GM20431 (cell line): ENCODE data around the gene ARRDC1.
"Not testable (repeated sequence)": the region's sequence is repeated elsewhere in the genome, so short reads cannot be mapped to it uniquely, and the experiment has no call there.

Experiments
- in situ Hi-C: fragments of 300-500 bp; cut with MseI, MboI; formaldehyde crosslinking; loops from one replicate; pipeline ENCODE4 v1.15.0; 2020; ENCODE audit warnings: low sequenced_read_pairs; ENCODE audit not compliant: unreplicated experiment

ARRDC1 gene

GRCh38 chr9:137605121-137606004 lies at the start of gene ARRDC1:
TSS of gene ARRDC1 (plus strand) at chr9:137605686. CDS start at chr9:137605718, 32 bp downstream.
- in situ Hi-C loops, result no loop called here

GRCh38 chr9:137556069-137556838 lies 49.2 kb upstream of the ARRDC1 start:
- in situ Hi-C loops, result no loop called here

GRCh38 chr9:137558127-137558526 lies 47.4 kb upstream of the ARRDC1 start:
- in situ Hi-C loops, result no loop called here

- in situ Hi-C loops, result no loop called here
These were observed 41.4 kb upstream of the ARRDC1 start for GRCh38 chr9:137564134-137564533.

GRCh38 chr9:137564817-137565411 lies 40.6 kb upstream of the ARRDC1 start:
- in situ Hi-C loops, result no loop called here

- in situ Hi-C loops, result not testable (repeated sequence)
These were observed 37.0 kb upstream of the ARRDC1 start for GRCh38 chr9:137568445-137568844.

- in situ Hi-C loops, result no loop called here
These were observed 35.8 kb upstream of the ARRDC1 start for GRCh38 chr9:137569609-137570203.

GRCh38 chr9:137570566-137570965 lies 34.9 kb upstream of the ARRDC1 start:
- in situ Hi-C loops, result no loop called here

- in situ Hi-C loops, result no loop called here
These were observed 31.3 kb upstream of the ARRDC1 start for GRCh38 chr9:137574192-137574591.

- in situ Hi-C loops, result no loop called here
These were observed 30.1 kb upstream of the ARRDC1 start for GRCh38 chr9:137575364-137575715.

- in situ Hi-C loops, result no loop called here
These were observed 29.6 kb upstream of the ARRDC1 start for GRCh38 chr9:137575716-137576411.

- in situ Hi-C loops, result no loop called here
These were observed 26.8 kb upstream of the ARRDC1 start, which contains the start of gene DPH7 for GRCh38 chr9:137578518-137579258. TSS of gene DPH7 (minus strand) at chr9:137578925. CDS start at chr9:137578777, 148 bp downstream.

- in situ Hi-C loops, result no loop called here
These were observed 26.3 kb upstream of the ARRDC1 start for GRCh38 chr9:137579259-137579604.

GRCh38 chr9:137580209-137580953 lies 25.1 kb upstream of the ARRDC1 start:
- in situ Hi-C loops, result no loop called here

GRCh38 chr9:137580954-137581322 lies 24.5 kb upstream of the ARRDC1 start:
- in situ Hi-C loops, result no loop called here

- in situ Hi-C loops, result no loop called here
These were observed 23.9 kb upstream of the ARRDC1 start for GRCh38 chr9:137581361-137582285.

GRCh38 chr9:137582286-137582860 lies 23.1 kb upstream of the ARRDC1 start:
- in situ Hi-C loops, result no loop called here
